ENCODE data around the gene KCTD21.

The KCTD21 gene

DNA sequence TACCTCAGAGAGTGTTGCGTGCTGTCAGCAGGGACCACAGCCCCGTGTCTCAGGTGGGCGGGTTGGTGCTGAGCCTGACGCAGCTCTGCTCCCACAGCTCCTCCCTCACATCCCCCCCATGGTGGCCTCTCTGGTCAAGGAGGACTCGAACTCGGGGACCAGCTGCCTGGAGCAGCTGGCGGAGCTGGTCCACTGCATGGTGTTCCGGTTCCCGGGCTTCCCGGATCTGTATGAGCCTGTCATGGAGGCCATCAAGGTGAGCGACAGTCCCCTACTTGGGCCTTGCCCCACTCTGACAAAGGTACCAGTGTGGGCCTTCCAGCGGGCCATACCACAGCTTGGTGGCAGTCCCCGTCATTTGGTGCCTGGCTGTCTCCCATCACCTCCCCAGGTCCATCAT, 12.1 kb upstream of the KCTD21 start:
- no peak for DNase-seq (ENCODE audit: low read depth in 2 of 2)

DNA sequence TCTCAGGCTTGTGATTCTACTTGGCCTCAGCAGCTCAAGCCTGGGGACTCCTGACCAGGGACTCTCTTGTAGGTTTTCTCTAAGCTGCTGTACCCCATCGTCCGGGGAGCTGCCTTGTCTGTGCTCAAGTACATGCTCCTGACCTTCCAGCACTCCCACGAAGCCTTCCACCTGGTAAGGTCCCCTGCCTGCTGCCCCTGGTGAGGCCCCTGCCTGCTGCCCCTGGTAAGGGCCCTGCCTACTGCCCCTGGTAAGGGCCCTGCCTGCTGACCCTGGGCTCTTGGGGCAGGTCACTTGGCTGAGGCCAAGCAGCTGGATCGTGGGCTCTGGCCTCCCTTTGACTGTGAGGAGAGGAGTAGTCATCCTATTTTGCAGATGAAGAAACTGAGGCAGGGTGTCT, 11.6 kb upstream of the KCTD21 start:
- DNase-seq (ENCODE audit: low read depth in 2 of 2), result no peak

DNA sequence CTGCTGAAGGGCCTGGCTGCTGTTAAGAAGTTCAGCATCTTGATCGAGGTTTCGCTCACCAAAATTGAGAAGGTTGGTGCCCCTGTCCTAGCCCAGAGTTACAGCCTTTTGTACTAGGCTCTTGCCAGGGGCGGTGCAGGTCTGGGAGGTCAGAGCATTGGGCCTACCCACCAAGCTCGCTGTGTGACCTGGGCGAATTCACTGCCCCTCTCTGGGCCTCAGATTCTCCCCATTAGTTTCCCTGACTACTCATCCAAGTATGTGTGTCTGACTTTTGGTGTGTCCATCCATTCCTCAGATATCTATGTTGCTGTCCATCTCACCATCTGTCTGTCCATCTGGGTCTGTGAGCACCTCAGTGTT, 11.2 kb upstream of the KCTD21 start:
- no peak for DNase-seq (ENCODE audit: low read depth in 2 of 2)

DNA sequence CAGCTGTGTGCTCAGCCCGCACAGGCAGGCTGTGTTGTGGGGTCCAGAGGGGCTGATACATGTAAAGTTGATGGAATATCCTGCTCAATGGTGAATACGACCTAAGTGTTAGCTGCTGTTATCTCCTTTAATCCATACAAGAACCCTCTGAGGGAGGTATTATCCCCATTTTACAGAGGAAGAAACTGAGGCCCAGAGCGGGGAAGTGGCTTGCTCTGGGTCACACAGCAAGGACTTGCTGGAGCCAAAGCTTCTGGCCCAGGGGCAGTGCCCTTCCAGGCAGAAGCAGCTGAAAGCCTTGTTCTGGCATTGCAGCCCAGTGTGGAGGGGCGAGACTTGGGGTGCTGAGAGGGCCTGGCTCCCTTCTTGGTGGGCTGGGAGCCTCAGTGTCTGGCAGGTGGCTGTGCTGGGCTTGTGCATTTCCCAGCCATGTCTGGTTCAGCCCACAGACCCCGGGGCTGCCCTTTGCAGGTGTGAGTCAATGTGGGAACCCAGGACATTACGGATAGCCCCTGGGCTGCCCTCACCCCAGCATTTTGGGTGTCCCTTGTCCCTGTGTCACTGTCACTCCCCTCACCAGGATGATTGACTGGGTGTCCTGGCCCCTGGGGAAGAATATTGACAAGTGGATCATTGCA, 10.7 kb upstream of the KCTD21 start:
- no peak for DNase-seq (ENCODE audit: low read depth in 2 of 2)

DNA sequence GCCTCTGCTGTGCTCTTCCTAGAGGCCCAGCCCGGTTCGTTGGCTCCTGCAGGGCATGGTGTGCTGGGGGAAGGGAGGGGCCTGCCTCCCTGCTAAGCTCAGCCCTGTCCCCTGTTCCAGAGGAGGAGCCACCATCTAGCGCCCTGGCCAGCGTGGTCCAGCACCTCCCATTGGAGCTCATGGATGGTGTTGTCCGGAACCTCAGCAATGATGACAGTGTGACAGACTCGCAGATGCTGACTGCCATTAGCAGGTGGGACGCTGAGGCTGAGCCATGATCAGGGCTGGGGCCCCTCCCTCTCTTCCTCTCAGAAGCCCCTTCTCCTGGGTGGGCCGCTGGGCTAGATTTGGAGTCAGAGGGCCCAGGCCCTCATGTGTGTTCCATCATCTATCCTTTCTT, 9.4 kb upstream of the KCTD21 start:
- DNase-seq (ENCODE audit: low read depth in 2 of 2), result no peak

DNA sequence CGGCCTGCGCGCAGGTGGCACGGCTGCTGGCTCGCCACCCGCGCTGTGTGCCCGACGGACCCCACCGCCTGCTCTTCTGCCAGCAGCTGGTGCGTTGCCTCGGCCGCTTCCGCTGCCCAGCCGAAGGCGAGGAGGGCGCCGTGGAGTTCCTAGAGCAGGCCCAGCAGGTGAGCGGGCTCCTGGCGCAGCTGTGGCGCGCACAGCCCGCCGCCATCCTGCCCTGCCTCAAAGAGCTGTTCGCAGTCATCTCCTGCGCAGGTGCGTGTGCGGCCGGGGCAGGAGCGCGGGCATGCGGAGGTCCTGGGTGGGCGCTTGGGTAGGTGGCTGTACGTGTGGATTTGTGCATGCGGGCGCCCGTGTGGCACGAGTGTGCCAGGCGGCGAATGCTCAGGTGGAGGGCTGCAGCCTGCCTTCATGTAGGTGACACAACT, 8.2 kb upstream of the KCTD21 start:
- no peak for DNase-seq (ENCODE audit: low read depth in 2 of 2)

DNA sequence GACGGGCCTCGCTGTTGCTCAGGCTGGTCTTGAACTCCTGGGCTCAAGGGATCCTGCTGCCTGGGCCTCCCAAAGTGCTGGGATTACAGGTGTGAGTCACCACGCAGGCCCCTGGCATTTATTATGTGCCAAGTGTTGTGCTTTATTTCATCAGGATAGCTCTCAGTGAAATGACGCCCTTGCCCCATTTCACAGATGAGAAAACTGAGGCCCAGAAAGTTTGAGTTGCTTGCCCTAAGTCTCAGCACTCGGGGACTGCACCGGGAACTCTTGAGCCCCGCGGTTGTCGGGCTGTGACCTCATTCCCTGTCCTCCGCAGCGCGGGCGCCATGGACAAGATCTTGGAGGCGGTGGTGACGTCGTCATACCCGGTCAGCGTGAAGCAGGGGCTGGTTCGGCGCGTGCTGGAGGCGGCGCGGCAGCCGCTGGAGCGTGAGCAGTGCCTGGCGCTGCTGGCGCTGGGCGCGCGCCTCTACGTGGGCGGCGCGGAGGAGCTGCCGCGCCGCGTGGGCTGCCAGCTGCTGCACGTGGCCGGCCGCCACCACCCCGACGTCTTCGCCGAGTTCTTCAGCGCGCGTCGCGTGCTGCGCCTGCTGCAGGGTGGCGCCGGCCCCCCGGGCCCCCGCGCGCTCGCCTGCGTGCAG, 7.6 kb upstream of the KCTD21 start:
- DNase-seq (ENCODE audit: low read depth in 2 of 2), result no peak

DNA sequence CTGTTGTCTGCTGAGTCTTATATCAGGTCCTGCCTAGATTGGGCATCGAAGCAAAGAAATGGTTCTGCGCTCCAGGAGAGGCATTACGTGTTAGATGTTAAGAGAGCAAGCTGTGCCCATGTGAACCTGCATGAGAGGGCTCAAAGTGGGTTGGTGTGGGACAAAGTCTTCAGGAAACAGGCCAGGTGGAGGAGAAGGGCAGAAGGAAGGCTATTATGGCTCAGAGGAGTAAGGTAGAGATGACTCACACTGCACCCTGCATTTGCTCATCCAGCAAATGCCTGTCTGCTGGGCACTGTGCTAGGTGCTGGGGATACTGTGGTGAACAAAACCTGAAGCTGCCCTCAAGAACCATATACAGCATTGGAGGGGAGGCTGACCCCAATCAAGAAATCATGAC, 6.1 kb upstream of the KCTD21 start:
- no peak for DNase-seq (ENCODE audit: low read depth in 2 of 2)

DNA sequence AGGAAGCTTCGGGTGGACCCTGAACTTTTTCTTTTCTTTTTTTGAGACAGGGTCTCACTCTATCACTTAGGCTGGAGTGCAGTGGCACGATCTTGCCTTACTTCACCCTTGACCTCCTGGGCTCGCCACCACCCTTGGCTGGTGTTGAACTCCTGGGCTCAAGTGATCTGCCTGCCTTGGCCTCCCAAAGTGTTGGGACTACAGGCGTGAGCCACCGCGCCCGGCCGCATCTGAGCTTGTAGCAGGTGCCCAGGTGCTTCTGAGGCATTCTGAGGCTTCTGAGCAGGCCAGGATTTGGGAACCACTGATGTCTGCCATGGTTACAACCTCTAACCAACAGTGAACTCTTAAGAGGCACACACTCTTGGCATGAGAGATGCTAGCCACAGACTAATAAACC, 5.4 kb upstream of the KCTD21 start:
- no peak for DNase-seq (ENCODE audit: low read depth in 2 of 2)

DNA sequence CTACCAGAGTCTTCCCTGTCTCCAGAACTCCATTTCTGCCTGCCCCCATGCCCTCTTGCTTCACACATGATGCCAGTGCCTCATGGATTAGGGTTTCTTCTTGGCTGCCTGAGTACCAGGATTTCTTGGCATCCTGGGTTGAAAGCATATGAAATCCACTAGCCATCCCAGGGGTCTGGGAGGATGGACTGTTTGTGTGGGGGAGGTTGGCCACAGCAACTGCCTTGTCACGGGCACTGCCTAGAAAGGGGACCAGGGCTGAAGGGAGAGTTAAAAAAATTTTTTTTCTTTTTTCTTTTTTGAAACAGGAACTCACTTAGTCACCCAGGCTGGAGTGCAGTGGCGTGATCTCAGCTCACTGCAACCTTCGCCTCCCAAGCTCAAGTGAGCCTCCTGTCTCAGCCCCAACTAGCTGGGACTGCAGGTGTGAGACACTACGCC, 4.5 kb upstream of the KCTD21 start:
- no peak for DNase-seq (ENCODE audit: low read depth in 2 of 2)

DNA sequence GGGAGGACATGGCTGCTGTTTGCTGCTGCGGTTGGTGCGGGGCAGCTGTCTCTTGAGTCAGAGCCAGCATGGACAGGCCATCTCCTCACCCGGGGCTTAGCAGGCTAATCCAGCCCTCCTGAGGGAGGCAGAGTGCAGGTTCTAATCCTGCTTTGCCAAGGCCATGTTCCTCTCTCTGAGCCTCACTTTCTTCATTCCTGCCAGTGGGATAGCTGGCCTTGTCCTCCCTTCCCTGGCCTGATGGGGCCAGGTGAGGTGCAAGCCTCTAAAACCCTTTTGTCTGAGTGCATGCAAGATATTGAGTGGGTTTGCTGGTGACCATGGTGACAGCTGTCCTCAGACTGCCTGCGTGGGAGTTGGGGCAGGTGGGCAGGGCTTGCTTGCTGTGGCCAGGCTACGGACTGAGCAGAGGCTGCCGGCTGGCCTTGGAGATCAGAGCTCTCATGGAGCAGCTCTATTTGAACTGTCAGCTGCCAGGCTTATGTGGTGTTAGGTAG, 3.8 kb upstream of the KCTD21 start:
- DNase-seq (ENCODE audit: low read depth in 2 of 2), result no peak

DNA sequence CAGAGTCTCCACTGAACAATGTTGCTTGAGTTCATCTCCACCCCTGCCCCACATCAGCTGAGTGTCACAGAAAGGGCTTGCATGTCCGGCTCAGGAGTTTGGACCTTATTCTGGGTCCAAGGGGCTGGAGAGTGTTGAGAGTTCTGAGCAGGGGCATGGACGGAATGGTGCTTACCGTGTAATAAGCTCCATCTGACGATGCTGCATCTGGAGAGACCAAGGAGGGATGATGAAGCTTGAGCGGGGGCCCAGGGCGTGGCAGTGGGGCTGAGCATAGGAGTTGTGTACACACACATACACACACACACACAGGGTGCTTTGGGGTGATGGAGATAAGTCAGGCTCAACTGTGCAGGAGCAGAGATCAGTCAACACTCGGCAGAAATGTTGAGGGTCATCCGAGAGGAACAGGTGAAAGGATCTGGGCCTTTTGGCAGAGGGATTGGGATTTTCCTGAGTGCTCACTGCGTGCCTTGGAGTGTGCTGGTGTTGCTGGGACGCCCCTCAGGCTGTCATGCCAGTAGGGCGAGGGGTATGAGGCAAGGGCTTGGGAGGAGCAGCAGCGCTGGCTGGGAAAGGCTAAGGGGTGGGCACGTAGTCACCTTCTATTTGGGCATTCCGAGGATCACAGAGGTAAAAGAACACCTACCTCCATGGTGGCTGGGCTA, 2.6 kb upstream of the KCTD21 start:
- DNase-seq (ENCODE audit: low read depth in 2 of 2), result no peak

DNA sequence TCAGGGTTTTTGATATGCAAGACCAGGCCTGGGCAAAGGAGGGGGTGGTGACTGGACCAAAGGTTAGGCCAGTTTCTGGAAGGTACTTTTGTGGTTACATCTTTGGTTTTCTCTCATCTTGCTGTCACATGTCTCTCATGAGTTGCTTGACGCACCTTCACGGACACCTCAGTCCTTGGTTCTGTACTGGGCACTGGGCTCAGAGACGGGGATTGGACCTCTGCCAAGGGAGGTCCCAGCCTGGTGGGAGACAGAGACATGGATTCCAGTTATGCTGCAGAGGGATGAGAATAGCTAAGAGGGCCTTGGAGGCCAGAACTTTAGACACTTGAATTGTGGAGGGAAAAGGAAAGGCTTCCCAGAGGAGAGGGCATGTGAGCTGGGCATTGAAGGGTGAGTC, 1.9 kb upstream of the KCTD21 start:
- no peak for DNase-seq (ENCODE audit: low read depth in 2 of 2)

DNA sequence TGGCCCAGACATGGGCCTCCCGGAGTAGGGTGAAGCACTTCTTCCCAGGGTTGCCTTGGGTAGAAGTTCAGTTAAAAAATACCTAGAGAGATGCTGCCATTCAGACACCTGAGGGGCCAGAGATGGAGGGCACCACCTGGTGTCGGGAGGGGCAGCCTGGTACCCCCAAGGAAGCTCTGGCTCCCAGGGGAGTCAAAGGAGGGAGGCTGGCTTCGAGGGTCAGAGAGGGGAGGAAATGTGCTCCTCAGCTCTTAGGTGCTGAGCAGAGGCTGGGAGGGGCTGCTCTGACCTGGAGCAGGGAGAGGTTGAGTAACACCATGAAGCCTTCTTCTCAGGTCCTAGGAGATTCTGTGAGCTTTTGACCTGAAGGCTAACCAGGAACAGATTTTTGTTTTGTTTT, 1.4 kb upstream of the KCTD21 start:
- DNase-seq (ENCODE audit: low read depth in 2 of 2), result no peak

DNA sequence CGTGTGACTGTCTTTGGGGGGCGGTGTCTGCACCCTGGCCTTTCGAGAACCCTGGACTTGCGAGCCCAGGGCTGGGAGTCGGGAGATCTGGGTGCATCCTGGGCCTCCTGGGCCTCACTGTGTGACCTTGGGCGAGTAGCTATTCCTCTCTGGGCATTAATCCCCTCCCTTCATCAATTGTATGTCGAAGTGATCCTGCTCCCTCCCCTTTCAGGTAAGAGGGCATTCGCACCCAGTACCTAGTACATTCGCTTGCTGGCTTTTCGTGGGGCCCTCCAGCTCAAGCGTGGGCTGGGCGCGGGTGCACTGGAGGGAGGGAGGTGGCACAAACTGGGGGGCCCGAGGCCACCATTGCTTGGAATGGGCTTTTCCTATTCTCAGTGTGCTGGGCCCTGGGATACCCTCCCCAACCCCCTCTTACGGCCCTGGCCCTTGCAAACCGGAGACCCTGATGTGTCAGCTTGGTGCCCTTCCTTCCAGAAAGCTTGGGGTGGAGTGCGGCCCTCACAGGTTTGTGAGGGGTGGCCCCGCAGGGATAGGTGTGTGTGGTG, 823 bp upstream of the KCTD21 start:
- DNase-seq (ENCODE audit: low read depth in 2 of 2), result no peak

DNA sequence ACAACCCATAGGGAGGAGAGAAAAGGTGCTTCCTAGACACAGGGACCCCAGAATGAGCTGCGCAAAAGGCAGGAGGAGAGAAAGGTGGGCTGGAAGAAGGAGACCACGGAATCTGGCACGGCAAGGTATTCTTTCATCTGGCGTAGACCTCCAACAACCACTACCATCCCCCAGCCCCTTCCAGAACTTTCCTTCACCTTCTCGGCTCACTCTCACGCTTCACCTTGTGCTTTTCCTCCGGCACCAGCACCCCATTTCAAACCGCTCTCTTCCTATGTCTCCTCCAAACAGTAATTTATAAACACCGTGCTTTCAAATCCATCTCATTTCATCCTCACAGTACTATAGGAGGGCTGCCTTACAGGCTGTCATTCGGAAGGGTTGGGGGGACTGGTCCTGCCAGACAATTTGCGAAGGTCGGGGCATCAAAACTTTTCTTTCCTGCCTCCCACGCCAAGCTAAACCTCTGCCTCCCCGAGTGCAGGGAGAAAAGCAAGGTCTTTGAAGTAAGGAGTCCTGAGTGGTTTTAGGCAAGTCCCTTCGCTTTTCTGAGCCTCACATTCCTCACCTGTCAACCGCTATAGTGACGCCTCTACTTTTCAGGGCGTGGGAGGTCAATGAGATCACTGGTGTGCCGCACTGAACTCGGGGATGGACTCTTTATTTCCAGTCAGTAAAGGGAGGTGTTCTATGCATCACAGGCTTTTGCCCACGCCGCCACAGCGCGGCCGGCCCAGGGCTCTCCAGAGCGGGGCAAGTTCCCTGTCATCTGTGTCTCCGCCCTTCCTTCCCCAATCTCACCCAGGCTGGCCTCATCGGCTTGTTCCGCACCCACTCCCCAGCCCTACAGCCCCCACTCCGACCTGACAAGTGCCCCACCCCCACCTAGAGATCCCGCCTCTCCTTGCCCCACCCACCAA, 800 bp downstream of the KCTD21 start:
- peak; percentile 60 to 66 for DNase-seq (ENCODE audit: low read depth in 2 of 2)

DNA sequence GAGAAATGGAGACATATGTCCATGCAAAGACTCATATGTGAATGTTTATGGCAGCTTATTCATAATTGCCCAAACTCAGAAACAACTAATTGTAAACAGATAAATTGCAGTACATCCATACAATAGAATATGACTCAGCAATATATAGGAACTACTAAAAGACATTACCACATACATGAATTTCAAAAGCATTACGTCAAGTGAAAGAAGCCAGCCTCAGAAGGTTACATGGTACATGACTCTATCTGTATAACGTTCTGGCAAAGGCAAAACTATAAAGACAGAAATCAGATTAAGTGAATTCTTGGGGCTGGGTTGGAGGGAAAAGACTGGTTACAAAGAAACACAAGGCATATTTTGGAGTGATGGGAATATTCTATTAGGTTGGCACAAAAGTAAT, 7.2 kb downstream of the KCTD21 start:
- DNase-seq (ENCODE audit: low read depth in 2 of 2), result no peak

DNA sequence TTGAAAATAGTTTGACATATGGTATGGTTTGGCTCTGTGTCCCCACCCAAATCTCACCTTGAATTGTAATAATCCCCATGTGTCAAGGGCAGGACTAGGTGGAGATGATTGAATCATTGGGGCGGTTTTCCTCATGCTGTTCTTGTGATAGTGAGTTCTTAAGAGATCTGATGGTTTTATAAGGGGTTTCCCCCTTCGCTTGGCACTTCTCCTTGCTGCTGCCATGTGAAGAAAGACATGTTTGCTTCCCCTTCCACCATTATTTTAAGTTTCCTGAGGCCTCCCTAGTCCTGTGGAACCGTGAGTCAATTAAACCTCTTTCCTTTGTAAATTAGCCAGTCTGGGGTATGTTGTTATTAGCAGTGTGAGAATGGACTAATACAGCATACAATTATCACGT, 7.7 kb downstream of the KCTD21 start:
- no peak for DNase-seq (ENCODE audit: low read depth in 2 of 2)

DNA sequence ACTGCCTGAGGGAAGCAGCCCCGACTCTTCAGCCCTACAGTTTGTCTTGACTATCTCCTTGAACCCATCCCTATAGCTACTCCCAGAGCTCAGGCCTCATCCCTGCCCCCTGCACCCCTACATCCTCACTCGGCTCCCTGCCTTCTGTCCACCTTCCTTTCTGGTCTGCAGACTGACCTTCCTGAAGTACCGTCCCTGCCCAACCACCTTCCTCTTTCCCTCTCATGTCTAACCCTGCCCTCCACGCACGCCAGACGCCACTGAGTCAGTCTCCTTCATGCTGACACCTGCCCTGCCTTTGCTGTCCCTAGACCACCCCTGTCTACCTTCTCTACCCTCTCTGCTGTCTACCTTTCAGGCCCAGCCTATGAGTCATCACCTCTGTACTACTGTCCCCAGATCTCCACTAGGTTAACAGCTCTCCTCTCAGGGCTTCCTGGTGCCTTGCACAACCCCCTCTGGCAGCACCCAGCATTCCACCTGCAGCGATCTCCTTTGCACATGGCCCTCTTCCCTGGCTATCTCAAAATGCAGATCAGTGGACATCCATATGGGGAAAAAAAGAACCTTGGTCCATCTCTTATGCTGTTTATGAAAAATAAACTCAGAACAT, 8.9 kb downstream of the KCTD21 start:
- no peak for DNase-seq (ENCODE audit: low read depth in 2 of 2)

DNA sequence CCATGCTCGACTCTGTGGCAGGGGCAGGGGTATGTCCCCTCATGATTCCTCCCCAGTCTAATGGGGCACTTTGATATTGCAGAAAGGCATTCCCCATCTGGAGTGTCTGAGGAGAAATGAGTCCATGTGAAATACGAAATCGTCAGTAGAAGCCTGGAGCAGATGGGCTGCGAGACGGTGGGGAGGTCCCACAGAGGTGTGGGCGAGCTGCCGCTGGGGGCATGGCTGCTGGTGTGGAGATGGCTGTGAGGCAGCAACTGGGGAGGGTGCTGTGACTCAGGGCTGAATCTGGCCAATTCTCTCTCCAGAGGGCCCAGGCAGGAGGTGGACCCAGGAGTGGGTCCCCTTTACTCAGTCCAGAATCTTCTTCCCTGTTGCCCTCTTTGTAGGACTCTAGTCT, 11.2 kb downstream of the KCTD21 start:
- DNase-seq (ENCODE audit: low read depth in 2 of 2), result no peak

DNA sequence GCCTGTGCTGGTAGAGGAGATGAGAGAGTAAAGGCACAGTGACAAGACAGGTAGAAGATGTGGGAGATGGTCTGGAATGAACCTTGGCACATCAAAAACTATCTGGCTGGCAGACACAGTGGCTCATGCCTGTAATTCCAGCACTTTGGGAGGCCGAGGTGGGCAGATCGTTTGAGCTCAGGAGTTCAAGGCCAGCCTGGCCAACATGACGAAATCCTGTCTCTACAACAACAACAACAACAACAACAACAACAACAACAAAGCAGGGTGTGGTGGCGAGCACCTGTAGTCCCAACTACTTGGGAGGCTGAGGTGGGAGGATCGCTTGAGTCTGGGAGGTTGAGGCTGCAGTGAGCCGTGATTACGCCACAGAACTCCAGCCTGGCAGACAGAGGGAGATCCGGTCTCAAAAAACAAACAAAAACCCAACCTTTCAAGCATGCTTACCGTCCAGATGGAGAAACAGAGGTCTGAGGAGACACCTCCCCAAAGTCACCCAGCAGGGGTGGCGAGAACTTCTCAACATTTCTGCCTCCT, 11.8 kb downstream of the KCTD21 start:
- DNase-seq (ENCODE audit: low read depth in 2 of 2), result no peak

All from stimulated activated CD8-positive, alpha-beta memory T cell treated with anti-CD3 and anti-CD28 coated beads, Interleukin-2, amount 100 ng/mL, for 48 hours (primary cell).